Right ventricle myocardium superior (tissue), 1 donor: Measurements from ENCODE around the gene GPM6B. TPM values are rescaled to one million over a fixed set of nuclear protein-coding genes. Genes with fewer than 3 reads are reported as not detected.

Experiments used
- ATAC-seq: fragments of 200-7000 bp; cut with Tn5 transposase; one replicate; pipeline ENCODE4 v1.9.1; 2020; ENCODE audit warnings: mild to moderate bottlenecking; ENCODE audit not compliant: poor library complexity
- DNase-seq: peaks from one replicate; pipeline ENCODE4 v3.0.0-alpha.2; 2020
- intact Hi-C: fragments of 100-400 bp; cut with DNase I; formaldehyde crosslinking; loops from one replicate; pipeline ENCODE4 v1.11.2; 2022
- total RNA-seq: library from RNA; stranded (reverse); fragmentation: NEBNext Ultra II Directional; extraction: Animal tissue kit (Norgen Biotek cat#: 25700); gene quantifications from one replicate; pipeline ENCODE4 v1.2.1, GENCODE V29; 2021
- donor health status: DM: no; HTN: yes; CAD: no; lungs with severe emphysema.

The GPM6B gene
- total RNA-seq, 1 donor from 2014 or later = 5.3 TPM

DNA sequence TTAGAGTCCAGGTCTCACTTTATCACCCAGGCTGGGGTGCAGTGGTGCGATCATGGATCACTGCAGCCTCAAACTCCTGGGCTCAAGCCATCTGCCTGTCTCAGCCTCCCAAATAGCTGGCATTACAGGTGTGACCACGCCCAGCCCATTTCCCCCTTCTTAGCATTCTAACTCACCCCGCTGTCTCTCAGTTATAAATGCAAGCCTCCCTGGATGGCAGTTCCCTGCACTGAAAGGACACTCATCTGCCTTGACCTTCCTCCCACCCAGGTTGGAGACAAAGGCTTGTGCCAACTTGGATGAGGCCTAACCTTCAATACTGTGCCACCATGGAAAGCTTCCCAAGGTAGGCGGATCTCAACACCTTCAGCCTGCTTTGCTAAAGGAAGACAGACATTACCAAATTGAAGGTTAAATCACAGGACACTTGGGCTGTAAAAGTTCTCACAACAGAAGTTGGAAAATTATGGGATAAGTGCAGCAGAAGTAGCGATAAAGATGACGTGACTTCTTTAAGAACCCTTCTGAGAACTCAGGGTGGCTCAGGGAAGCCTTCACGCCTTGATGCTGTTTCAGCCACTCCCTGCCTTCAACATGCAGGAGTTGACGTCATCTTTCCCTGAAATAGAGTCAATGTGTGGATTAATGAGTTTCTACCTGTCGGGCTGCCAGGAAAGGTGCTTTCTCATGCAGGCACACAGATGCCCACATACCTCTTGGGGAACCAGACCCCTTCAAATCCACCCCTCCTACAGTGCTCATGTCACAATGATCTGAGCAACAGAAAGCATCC is 10.6 kb upstream of the GPM6B start:
- intact Hi-C loops = no loop called here
- DNase-seq = no peak
- ATAC-seq = no peak

DNA sequence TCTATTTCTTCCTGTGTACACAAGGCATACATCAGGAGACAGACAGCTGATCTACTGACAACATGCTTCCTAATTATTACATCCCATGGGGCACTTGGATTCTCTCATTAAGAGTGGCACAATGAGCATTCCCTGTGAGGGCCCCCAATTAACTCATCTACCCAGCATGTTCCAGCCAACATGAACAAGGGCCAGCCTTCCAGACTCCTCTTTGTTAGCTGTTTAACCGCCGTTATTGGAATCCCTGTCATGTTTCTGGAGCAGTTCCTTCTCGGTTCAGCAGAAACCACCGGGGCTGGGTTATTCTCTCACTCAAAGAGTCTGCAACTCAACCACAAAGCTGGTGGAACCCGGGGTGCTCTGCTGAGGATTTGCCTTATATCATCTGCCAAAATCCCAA is 9.9 kb upstream of the GPM6B start:
- ATAC-seq = no peak
- no peak for DNase-seq
- intact Hi-C loops = no loop called here

DNA sequence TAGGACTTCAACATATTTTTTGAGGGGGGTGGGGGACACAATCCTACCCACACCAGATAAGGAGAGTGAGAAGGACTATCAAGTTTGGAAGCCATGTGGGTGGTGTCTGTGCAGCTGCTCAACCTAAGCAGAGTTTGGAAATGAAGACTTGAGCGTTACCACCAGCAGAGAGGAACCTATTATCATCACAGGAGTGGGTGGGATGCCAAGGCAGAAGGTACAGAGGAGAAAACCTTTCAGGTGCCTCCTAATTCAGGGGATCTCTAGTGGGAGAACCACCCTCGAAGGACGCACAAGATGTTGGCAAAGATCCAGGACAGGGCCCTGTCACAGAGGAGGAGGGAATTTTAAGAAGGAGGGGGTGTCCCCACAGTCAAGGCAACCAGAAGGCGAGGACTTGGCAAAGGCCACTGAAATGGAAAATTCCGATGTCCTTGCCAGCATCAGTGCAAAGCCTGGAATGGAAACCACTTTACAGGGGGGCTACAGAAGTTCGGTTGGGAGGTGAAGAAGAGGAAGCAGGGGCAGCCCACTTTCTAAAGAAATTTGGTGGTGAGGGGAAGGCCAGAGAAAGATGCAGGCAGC is 8.4 kb upstream of the GPM6B start:
- intact Hi-C loops = no loop called here
- DNase-seq (no peak), ATAC-seq (no peak)

DNA sequence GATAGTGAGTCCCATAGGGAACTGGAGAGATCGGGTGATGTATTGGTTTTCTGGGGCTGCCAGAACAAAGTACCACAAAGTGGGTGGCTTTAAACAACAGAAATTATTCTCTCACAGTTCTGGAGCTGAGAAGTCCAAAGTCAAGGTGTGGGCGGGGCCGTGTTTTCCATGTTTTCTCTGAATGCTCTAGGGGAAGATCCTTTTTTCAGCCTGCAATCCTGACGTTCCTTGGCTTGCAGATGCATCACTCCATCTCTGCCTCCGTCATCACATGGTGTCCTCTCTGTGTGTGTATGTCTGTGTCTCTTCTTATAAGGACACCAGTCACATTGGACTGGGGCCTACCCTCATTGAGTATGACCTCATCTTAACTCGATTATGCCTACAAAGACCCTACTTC is 7.9 kb upstream of the GPM6B start:
- intact Hi-C loops = no loop called here
- ATAC-seq (no peak), DNase-seq (no peak)

DNA sequence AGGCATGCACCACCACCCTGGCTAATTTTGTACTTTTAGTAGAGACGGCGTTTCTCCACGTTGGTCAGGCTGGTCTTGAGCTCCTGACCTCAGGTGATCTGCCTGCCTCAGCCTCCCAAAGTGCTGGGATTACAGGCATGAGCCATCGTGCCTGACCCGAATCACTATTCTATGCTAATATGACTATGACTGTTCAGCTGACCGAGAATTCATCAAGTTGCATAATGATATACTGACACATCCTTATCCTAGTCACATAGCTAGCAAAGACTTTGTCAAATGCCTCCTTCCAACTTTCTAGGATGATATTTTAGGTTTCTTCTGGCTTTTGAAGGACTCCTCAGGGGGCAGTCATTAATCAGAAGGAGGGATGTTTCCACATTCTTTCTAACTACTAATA is 4.8 kb upstream of the GPM6B start:
- ATAC-seq = no peak
- DNase-seq = no peak
- intact Hi-C loops = no loop called here

DNA sequence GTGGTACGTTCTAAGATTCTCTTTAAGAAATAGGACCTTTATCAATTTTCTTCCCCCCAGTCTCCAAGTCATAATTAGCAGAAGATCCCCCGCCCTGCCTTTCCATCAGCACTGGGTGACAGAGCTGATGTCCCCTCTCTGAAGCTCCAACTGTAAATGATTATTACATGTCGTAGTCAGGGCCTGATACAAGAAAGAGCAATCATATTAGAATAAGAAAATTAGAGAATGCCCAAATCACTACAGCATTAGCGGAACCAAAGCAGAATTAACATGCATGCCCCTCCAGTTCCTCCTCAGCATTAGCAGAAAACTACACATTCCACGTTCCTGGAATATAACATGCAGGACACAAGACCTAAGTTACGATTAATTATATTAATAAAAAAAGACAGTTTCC is 717 bp downstream of the GPM6B start:
- intact Hi-C loops = no loop called here
- ATAC-seq (no peak), DNase-seq (no peak)

DNA sequence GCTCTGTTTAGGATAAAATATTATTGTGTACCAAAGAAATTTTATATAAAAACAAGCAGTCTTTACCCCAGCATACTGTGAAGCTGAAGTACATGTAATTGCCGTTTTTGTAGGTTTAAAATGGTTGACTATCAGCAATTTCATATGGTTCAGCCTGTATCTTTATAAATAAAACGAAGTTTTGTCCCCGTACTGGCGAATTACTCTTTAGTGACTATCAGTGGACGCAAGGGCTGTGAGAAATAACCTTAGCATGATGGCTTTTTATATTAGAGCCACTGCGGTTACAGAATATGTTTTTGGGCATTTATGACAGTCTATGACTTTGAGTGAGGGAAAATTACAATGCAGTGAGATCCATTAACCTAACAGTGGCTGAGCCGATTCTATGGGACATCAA is 1.2 kb downstream of the GPM6B start:
- no peak for ATAC-seq
- intact Hi-C loops = no loop called here
- DNase-seq = no peak

DNA sequence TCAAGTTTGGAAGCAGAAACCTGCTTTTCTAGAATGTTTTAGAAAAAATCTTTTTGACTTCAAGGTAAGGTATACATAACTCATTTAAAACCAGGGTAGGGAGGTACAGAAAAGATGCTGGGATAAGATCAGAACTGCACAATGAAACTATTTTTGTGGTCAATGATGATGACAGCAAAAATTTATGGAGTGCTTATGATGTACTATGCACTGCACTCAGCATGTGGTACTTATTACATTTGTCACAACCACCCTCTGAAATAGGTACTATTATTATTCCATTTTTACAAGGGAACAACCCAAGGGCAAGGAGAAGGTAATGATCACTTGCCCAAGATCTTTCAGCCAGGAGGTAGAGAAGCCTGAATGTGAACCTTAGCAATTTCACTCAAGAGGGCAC is 8.0 kb downstream of the GPM6B start:
- ATAC-seq = no peak
- DNase-seq = no peak

DNA sequence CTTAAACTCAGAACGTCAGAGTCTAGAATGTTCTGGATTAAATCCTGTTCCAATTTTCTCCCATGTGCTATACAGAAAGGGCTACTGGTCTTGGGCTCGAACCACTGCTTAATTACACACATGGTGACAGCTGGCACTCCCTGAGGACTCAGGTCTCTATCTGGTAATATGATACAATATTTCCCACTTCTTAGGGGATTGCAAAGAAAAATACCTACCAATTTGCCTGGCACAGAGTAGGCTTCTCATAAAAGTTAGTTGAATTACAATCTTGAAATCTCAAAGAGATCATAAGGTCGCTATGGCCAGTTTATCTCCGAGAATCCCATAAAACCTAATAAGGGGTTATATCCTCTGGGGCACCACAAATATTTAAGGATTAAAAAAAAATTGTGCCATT is 8.6 kb downstream of the GPM6B start:
- ATAC-seq (no peak), DNase-seq (no peak)
- intact Hi-C loops = no loop called here

More for the DNA sequence above, 8.0 kb downstream of the GPM6B start:
- intact Hi-C loops = no loop called here

DNA sequence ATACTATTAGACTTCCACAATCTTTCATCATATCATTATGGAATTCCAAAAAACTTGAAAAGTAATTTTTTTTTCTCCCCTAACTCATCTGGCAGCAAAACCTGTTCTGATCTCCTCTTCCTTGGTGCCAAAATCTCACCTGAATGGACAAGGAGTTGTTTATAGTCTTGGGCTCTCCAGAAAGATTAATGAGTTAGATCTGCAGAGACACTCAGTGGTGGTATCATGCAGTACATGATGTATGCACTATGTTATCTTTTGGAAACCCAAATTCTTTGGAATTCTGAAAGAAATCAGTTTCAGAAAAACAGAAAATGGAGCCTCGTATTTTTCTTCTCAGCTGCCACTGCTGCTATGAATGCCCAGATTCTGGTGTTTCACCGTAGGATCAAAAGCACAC is 11.7 kb downstream of the GPM6B start:
- DNase-seq (no peak), ATAC-seq (no peak)
- intact Hi-C loops = no loop called here

DNA sequence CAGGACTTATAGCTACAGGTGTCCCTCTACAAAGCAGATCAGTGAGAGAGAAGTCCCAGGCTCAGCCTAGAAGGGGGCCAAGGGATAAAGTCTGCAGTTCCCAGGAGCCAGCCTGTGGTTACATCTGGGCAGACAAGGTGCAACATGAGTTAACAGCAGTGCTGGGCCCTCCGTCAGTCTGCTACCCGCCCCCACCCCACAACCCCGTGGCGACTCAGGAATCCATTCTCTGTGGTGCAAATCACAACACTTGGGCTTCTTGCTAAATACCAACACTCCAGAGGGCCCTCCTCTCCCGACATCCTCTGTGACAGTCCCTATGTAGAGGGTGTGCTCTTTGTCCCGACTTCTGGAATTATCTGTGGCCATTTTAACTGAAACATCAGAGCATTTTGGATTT is 13.8 kb downstream of the GPM6B start:
- DNase-seq = no peak
- intact Hi-C loops = no loop called here
- no peak for ATAC-seq

DNA sequence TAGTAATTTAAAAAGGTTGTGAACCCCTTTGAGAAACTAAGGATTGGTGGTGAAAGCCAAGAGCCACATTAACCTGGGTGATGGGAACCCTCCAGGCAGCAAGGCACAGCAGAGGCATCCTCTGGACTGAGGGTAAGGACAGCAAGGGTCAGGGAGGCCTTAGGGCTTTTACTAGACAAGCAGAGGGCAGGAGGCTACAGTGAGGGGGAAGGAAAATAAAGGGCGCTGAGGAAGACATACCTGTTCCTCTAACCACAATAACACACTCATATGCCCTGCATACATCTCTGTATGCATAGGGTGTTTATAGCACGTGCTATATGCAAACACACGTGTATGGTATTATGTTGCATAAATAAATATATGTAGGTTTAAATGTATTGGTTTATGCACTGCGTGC is 18.7 kb downstream of the GPM6B start:
- intact Hi-C loops = no loop called here
- ATAC-seq = no peak
- DNase-seq = no peak

DNA sequence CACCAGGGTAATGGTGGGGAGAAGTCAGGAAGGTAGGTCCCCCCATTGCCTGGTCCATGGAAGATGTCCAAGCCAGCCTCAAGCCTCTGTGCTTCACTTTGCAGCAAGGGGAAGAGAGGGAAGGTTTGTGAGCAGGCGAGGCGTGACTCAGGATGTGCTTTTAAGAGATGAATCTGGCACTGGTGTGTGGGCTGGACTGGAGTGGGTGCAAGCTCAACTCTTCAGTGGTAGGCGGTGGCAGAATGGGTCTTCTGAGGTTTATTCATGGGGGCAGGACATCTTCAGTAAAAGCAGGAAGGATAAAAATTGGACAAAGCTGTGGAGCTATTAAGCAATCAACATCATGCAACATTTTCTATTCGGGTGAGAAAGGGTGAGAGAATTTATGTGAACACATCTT is 19.4 kb downstream of the GPM6B start:
- no peak for DNase-seq
- ATAC-seq = no peak
- intact Hi-C loops = no loop called here

DNA sequence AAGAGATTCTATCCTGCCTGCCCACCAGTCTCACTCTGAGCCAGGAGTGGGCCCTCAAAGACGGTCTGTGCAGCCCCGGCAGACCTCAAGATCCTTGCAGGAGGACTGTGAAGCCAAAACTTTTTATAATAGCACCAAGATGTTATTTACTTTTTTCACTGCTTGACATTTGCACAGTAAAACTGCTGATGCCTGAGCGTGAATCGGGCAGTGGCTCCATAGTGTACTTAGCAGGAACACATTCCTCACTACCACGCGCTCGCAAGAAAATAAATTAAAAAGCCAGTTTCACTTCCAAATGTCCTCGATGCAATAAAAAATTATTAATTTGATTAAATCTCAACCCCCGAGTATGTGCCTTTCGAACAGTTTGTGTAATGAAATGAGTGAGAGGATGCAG is 22.5 kb downstream of the GPM6B start:
- no peak for ATAC-seq
- no peak for DNase-seq
- intact Hi-C loops = no loop called here

DNA sequence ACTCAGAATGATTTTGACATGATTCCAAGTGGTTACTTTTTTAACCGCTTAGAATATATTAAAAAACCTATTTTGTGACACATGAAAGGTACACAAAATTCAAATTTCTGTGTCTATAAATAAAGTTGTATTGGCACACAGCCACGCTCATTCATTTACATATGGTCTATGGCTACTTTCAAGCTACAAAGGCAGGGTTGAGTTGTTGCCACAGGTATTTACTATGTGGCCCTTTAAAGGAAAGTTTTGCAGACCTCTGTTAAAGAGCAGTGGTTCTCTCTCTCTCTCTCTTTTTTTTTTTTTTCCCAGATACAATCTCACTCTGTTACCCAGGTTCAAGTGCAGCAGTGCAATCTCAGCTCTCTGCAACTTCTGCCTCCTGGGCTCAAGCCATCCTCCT is 23.0 kb downstream of the GPM6B start:
- DNase-seq (no peak), ATAC-seq (no peak)
- intact Hi-C loops = no loop called here

DNA sequence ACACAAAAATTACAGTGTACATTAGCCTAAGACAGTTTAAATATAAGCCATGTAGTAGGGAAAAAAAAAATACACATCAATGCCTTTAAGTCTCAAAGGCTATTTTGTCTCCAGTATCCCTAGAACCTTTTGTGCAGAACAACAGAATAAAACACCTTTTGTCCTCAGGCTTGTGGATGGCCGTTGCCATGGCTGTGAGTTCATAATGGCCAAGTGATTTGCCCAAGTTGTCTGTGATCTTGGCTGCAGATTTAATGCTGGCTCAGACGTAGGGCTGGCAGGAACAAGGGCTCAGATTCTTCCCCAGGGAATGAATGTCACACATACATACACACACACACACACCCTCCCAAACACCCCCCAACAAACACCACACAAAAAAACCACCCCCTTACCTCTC is 25.3 kb downstream of the GPM6B start:
- DNase-seq (no peak), ATAC-seq (peak; percentile 69)
- intact Hi-C loops = no loop called here

DNA sequence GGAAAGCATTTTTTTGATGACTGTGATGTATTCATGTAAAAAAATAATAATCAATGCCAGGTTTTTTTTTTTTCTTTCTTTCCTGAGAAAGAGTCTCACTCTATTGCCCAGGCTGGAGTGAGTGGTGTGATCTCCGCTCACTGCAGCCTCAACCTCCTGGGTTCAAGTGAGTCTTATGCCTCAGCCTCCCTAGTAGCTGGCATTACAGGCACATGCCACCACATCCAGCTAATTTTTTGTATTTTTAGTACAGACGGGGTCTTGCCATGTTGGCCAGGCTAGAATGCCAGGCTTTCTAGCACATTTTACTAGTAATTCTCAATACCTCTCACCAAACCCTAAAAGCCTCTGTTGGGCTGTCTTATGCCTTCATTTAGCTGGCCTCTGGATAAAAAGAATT is 25.7 kb downstream of the GPM6B start:
- intact Hi-C loops = no loop called here
- ATAC-seq = no peak
- DNase-seq = no peak

DNA sequence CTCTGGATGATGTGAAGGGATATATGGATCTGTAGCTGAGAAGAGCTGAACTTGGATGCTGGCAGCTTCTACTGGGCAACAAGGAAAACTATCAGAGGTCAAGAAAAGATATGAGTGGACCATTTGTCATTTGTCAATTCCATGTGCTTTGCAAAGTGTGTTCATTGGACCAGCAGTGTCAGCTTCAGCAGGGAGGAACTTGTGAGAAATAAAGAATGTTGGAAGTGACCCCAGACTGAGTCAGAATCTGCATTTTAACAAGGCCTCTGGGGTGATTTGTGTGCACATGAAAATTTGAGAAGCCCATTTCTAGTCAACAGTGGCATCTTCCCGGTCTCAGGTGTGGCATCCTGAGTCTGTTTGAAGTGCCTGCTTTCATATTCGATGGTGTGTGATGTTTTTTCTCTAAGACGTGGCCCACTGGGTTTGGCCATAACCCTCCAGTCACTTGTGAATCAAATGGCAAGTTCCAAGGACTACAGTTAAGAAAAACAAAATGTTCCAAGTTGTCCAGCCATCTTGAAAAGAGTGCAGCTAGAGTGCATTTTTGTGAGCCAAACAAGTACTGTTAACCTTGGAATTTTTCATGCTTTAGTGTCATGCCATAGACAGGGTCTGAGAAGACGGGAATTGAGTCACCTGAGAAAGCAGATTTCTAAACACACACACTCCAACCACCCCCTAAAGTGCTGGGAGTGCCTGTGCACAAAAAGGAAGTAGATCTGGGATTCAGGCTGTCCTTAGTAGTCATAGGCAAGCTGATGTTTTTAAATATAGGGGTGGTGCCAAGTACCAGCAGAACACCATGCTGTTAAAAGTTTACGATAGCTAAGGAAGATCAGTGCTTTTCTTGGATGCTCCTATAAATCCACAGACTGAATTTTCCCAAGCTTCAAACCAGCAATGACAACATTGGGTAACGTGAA is 26.4 kb downstream of the GPM6B start:
- DNase-seq = no peak
- ATAC-seq = no peak
- intact Hi-C loops = no loop called here

DNA sequence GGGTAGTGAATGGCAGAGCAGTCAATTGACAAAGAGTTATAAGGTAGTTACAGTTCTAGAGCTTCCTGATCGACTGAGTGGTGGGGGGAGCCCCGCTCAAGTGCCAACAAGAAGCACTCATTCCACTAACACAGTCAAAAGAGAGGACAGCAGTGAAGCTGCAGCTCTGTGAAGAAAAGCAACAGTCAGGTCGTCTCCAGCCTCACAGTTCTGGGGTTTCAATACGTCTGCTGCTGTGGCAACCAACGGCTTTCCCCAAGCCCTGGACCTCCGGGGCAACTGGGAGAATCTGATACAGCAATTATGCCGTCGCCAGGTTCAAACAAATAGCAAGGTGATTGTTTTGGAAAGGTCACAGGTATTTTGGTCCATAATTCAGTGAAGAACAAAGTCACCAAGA is 30.8 kb downstream of the GPM6B start:
- intact Hi-C loops = no loop called here
- ATAC-seq = no peak
- no peak for DNase-seq

DNA sequence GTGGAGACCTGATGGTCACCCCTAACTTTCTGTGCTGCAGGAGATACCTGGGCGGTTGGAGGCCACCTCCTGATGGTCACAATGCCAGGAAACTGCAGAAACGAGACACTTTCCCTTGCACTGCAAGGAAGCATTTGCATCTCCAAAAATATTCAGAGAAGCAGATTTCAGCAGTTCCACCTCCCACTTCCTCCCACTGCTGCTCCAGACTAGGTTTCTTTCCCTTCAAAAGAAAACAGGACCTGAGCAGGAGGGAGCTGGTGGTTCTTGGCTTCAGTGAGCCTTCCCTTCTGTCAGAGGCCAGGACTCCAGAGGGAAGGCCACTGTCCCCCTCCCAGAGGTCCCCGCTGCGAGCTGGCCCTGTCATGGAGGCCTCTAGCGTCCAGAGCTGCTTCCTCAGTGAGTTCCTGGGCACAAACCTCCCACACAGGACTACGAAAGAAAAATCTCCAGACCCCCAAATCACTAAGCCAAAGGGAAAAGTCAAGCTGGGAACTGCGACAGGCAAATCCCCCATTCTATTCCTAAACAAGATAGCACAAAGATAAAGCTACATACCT is 35.9 kb downstream of the GPM6B start:
- intact Hi-C loops = no loop called here
- no peak for DNase-seq
- ATAC-seq = no peak
